KMS-11 (cell line): ENCODE measurements around the gene DBF4B.

Source experiments
- H2AFZ ChIP-seq: fragments of 200-600 bp; sonication (generic); 2 replicates; pipeline ENCODE4 v1.6.1; 2016; ENCODE audit warnings: antibody characterized with exemption, mixed run types, low read depth
- H3K27ac ChIP-seq: fragments of 200-600 bp; sonication (generic); 2 replicates; pipeline ENCODE4 v1.6.1; 2016; ENCODE audit warnings: mild to moderate bottlenecking, mixed run types
- H3K27me3 ChIP-seq: fragments of 200-600 bp; sonication (generic); 2 replicates; pipeline ENCODE4 v1.6.1; 2017; ENCODE audit warnings: mild to moderate bottlenecking, low read depth, mixed run types, moderate library complexity; ENCODE audit not compliant: insufficient read depth
- H3K36me3 ChIP-seq: fragments of 200-600 bp; sonication (generic); 2 replicates; pipeline ENCODE4 v1.6.1; 2017; ENCODE audit warnings: mild to moderate bottlenecking, mixed run types; ENCODE audit not compliant: insufficient read depth
- H3K4me1 ChIP-seq: fragments of 200-600 bp; sonication (generic); 2 replicates; pipeline ENCODE4 v1.6.1; 2016; ENCODE audit warnings: mild to moderate bottlenecking, low read depth, mixed run types; ENCODE audit not compliant: poor library complexity, severe bottlenecking
- H3K4me2 ChIP-seq: fragments of 200-600 bp; sonication (generic); 2 replicates; pipeline ENCODE4 v1.7.0; 2016; ENCODE audit warnings: mild to moderate bottlenecking, mixed run types
- H3K4me3 ChIP-seq: fragments of 200-600 bp; sonication (generic); IDR thresholded peaks from 2 replicates; pipeline ENCODE4 v1.6.1; 2017; ENCODE audit warnings: low read depth, low read length, mixed read lengths; ENCODE audit not compliant: insufficient read depth
- H3K79me2 ChIP-seq: fragments of 200-600 bp; sonication (generic); 2 replicates; pipeline ENCODE4 v1.6.1; 2016; ENCODE audit warnings: low read depth, mixed run types; ENCODE audit not compliant: insufficient read depth
- H3K9ac ChIP-seq: fragments of 200-600 bp; sonication (generic); 2 replicates; pipeline ENCODE4 v1.6.1; 2016; ENCODE audit warnings: mild to moderate bottlenecking, mixed run types
- H4K20me1 ChIP-seq: fragments of 200-600 bp; sonication (generic); 2 replicates; pipeline ENCODE4 v1.6.1; 2016; ENCODE audit warnings: mild to moderate bottlenecking, mixed run types; ENCODE audit not compliant: insufficient read depth
- TF ChIP-seq, protein P1 (sequence below): fragments of 200-600 bp; sonication (generic); conservative IDR thresholded peaks from 2 replicates; pipeline ENCODE4 v1.6.1; 2017; ENCODE audit warnings: low read depth, mild to moderate bottlenecking, antibody characterized with exemption, low read length, moderate library complexity, mixed read lengths

Gene DBF4B

DNA sequence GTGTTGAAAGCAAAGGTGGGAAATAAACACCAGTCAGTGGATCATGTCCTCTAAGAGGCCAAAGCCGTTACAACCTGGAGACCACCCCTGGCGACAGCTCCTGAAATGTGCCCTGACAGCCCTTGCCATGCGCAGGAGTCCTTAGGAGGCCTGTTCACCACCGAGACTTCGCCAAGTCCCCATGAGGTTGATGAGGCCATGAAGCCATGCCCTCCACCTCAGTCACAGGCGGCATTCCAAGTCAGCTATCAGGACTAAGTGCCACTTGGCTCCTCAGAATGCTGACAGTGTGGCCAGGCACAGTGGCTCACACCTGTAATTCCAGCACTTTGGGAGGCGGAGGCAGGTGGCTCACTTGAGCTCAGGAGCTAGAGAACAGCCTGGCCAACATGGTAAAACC is 77.5 kb downstream of the DBF4B start:
- Histone ChIP-seq H3K27ac (no peak overlapping the region), H3K9ac (no peak overlapping the region), H3K4me2 (no peak overlapping the region), H3K36me3 (no peaks in the 10 kb centered on the region), H3K79me2 (no peaks in the 10 kb centered on the region), H2AFZ (no peak overlapping the region), H4K20me1 (no peaks in the 10 kb centered on the region), H3K27me3 (no peaks in the 10 kb centered on the region; the same call in 1 of the 2 replicates), H3K4me1 (no peaks in the 10 kb centered on the region), H3K4me3 (no peak overlapping the region)
- TF ChIP-seq, protein P1, sequence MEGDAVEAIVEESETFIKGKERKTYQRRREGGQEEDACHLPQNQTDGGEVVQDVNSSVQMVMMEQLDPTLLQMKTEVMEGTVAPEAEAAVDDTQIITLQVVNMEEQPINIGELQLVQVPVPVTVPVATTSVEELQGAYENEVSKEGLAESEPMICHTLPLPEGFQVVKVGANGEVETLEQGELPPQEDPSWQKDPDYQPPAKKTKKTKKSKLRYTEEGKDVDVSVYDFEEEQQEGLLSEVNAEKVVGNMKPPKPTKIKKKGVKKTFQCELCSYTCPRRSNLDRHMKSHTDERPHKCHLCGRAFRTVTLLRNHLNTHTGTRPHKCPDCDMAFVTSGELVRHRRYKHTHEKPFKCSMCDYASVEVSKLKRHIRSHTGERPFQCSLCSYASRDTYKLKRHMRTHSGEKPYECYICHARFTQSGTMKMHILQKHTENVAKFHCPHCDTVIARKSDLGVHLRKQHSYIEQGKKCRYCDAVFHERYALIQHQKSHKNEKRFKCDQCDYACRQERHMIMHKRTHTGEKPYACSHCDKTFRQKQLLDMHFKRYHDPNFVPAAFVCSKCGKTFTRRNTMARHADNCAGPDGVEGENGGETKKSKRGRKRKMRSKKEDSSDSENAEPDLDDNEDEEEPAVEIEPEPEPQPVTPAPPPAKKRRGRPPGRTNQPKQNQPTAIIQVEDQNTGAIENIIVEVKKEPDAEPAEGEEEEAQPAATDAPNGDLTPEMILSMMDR = no peak

DNA sequence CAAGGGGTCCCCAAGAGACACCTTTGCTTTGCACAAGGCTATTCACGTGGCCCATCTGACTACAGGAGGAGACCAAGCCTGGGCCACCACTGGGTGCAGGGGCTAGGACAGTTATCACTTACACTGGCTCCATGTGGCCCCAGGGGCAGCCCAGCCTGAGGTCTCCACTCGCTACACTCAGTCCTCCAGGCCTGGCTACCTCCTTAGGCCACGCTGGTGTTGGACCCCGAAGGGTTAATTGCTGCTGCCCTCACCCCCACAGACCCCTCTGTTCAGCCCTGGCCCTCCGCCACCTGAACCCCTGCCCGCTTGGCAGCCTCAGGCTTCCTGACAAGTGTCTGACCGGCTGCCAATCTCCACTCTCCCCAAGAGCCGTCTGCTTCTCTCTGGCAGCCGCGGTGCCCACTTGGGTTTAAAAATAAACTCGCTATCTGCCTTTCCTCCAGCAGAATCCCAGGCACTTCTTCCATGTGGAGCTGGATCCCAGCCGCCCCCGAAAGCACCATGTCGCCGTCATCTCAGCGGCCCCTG is 78.2 kb downstream of the DBF4B start:
- Histone ChIP-seq H3K4me1 (no peaks in the 10 kb centered on the region), H3K4me3 (no peak overlapping the region), H3K27ac (no peak overlapping the region), H3K9ac (no peak overlapping the region), H3K36me3 (no peaks in the 10 kb centered on the region), H2AFZ (no peak overlapping the region), H3K27me3 (no peaks in the 10 kb centered on the region; the same call in 1 of the 2 replicates), H3K79me2 (no peaks in the 10 kb centered on the region), H4K20me1 (no peaks in the 10 kb centered on the region), H3K4me2 (no peak overlapping the region)
- TF ChIP-seq, protein P1 = no peak

DNA sequence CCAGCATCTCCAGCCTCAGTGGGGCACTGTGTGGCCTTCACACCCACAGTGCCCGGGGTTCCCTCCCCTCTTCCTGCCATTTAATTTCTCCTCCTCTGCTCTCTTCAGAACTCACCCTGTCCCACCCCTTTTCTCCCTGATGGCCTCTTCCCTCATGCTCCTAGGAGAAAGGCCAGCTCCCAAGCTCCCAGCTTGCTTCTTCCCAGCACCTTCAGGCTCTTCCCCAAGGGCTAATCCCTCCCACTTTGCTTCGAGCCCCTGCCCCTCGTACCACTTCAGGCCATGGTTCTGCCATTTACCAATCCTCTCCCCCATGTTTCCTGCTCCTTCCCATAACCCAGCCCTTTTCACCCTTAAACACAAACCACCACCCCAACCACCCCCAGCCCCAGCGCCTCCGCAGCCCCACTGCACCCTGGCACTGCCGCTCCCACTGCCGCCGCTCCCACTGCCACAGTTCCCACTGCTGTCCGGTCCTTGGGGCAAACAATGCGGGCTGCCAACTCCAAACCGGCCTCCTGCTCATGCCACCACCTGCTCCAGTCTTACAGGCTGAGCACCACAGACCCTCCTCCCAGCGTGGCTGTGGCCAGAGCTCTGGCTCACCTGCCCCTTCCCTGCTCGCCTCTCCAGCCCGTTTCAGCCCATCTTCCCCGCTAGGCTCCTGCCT is 78.9 kb downstream of the DBF4B start:
- H3K4me3 ChIP-seq = no peak overlapping the region
- no peak overlapping the region for H3K9ac ChIP-seq
- no peaks in the 10 kb centered on the region for H3K4me1 ChIP-seq
- no peaks in the 10 kb centered on the region; the same call in 1 of the 2 replicates for H3K27me3 ChIP-seq
- H4K20me1 ChIP-seq = no peaks in the 10 kb centered on the region
- no peaks in the 10 kb centered on the region for H3K36me3 ChIP-seq
- H3K27ac ChIP-seq = no peak overlapping the region
- H2AFZ ChIP-seq = no peak overlapping the region
- TF ChIP-seq, protein P1 = no peak
- H3K4me2 ChIP-seq = no peak overlapping the region
- no peaks in the 10 kb centered on the region for H3K79me2 ChIP-seq

DNA sequence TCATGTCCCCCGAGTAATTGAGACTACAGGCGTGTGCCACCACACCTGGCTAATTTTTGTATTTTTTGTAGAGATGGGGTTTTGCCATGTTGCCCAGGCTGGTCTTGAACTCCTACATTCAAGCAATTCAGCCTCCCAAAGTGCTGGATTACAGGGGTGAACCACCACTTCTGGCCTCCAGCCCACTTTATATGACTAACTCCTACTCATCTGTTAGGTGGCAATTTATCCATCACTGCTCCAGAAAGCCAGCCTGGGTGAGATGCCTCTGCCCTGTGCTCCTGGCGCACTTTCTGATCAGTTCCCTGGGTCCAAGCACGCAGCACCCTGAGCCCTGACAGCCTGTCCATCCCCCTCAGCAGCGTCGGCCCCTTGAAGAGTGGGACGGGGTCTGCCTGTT is 79.7 kb downstream of the DBF4B start:
- Histone ChIP-seq H3K9ac (no peak overlapping the region), H3K27me3 (no peaks in the 10 kb centered on the region; the same call in 1 of the 2 replicates), H3K4me1 (no peaks in the 10 kb centered on the region), H3K36me3 (no peaks in the 10 kb centered on the region), H2AFZ (no peak overlapping the region), H3K27ac (no peak overlapping the region), H3K4me3 (no peak overlapping the region), H4K20me1 (no peaks in the 10 kb centered on the region), H3K4me2 (no peak overlapping the region), H3K79me2 (no peaks in the 10 kb centered on the region)
- TF ChIP-seq, protein P1 = no peak
